Measurements from ENCODE around the gene SEMA3G. TPM values are rescaled to one million over a fixed set of nuclear protein-coding genes. Genes with fewer than 3 reads are reported as not detected.

Gene SEMA3G
- total RNA-seq, 4 donors from 2014 or later = 0.34 to 9.8 (median 3.4) TPM

DNA sequence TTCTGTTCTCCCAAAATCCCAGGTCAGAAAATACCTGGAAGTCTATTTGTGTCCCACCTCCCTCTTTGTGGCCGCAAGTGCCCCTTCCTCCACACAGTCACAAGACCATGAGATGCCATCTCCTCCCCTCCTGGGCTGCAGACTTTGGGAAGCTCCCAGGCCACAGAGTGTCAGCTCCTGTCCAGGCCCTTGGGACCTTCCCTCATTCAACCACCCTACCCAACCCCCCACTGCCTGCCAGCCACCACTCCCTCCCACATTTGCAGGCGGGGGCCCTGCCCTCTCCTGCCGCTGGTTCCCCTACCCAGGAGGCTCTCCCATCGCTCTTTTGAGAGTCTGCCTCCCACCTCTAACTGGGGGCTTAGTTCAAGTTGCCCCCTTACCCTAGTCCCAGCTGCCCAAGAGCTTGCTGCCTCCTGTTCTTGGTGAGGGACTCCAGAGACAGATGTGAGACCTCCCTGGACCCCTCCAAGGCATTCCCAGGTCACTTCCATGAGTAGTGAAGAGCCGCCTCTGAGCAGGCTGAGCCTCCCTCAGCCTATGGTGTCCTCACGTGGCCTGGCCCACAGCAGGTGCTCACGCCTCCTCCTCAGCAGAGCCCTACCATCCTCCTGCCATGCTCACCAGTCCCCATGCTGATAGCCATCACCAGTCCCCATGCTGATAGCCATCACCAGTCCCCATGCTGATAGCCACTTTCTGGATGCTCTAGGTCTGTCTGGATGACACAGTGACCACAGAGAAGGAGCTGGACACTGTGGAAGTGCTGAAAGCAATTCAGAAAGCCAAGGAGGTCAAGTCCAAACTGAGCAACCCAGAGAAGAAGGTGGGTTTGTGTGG is 34.4 kb upstream of the SEMA3G start:
- Histone ChIP-seq H3K4me1 (peaks cover 14 to 29% (median 16%) of the 10 kb centered on the region in 3 donors), H3K27ac (peak overlapping the region in 1 of 4 donors; percentile 36), H3K27me3 (no peaks in the 10 kb centered on the region), H3K36me3 (peaks cover 46 to 89% (median 79%) of the 10 kb centered on the region in 3 donors), H3K9me3 (no peaks in the 10 kb centered on the region), H3K4me3 (no peak overlapping the region)
- 97 to 98% methylated on average over 6 to 7 of the region's 7 CpGs for WGBS, 2 donors
- no peak for DNase-seq
- intact Hi-C loops (cut with DNase I) = no loop called here
- TF ChIP-seq, protein P1, sequence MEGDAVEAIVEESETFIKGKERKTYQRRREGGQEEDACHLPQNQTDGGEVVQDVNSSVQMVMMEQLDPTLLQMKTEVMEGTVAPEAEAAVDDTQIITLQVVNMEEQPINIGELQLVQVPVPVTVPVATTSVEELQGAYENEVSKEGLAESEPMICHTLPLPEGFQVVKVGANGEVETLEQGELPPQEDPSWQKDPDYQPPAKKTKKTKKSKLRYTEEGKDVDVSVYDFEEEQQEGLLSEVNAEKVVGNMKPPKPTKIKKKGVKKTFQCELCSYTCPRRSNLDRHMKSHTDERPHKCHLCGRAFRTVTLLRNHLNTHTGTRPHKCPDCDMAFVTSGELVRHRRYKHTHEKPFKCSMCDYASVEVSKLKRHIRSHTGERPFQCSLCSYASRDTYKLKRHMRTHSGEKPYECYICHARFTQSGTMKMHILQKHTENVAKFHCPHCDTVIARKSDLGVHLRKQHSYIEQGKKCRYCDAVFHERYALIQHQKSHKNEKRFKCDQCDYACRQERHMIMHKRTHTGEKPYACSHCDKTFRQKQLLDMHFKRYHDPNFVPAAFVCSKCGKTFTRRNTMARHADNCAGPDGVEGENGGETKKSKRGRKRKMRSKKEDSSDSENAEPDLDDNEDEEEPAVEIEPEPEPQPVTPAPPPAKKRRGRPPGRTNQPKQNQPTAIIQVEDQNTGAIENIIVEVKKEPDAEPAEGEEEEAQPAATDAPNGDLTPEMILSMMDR (IDR thresholded peaks at IDR 0.05) = no peak
- TF ChIP-seq POLR2A (IDR thresholded peaks at IDR 0.05) = no peak

DNA sequence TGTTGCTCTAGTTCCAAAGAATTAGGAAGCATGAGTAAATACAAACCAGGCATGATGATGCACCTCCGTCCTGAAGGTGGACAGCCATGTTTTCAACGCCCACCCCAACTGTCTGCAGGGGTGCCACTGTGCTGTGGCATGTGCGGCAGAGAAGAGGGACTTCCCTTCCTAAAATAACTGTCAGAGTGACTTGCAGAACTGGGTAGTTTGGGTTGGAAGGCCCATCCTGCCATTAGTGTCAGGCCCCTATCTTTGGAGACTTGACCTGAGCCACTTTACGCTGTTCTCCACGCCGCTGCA is 32.8 kb upstream of the SEMA3G start:
- Histone ChIP-seq H3K27me3 (no peaks in the 10 kb centered on the region), H3K36me3 (peaks cover 52 to 100% (median 92%) of the 10 kb centered on the region in 3 donors), H3K4me3 (no peak overlapping the region), H3K9me3 (no peaks in the 10 kb centered on the region), H3K27ac (no peak overlapping the region), H3K4me1 (peaks cover 0 to 14% (median 3%) of the 10 kb centered on the region in 3 donors)
- TF ChIP-seq POLR2A (IDR thresholded peaks at IDR 0.05) = no peak
- TF ChIP-seq, protein P1 (IDR thresholded peaks at IDR 0.05) = no peak
- 91% methylated on average over 6 of the region's 6 CpGs; no CpG with 5 or more reads in 1 of the 2 donors for WGBS, 2 donors
- intact Hi-C loops (cut with DNase I) = no loop called here
- no peak for DNase-seq

DNA sequence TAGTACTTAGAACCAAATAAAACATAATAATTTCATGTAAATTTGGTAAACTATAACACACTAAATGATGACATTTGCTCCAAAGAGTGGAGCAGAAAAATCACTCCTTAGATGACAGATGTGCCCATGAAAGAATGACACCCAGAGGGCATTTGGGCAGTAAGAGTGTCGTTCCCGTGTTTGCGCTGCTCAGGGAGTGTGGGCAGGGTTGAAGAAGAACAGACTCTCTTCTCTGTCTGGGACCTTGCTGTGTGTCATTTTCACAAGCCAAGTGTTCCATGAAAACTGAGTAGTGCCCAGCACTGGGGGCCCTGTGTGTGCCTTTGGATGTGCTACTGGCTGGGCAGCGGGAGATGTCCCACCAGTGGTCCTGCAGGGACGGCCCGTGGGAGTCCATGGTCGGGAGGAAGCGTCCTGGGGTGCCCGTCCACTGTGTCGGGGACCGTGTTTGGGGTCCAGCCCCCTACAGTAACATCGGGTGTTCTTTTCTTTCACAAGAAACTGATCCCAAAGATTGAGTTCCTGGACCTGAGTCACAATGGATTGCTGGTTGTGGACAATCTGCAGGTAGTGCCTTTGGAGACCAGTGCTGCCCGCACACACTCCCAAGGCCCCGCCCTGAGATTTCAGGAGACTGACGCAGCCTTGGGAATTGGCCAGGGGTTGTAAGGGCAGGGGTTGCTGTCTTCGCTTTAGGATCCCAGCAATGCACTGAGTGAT is 32.3 kb upstream of the SEMA3G start:
- intact Hi-C loops (cut with DNase I) = no loop called here
- H3K4me3 ChIP-seq = no peak overlapping the region
- no peaks in the 10 kb centered on the region for H3K27me3 ChIP-seq
- TF ChIP-seq, protein P1 (IDR thresholded peaks at IDR 0.05) = no peak
- TF ChIP-seq POLR2A (IDR thresholded peaks at IDR 0.05) = no peak
- no peak for DNase-seq
- H3K27ac ChIP-seq = peak overlapping the region in 1 of 4 donors; percentile 39
- WGBS, 2 donors = 82 to 85% methylated on average over 6 to 7 of the region's 16 CpGs
- peaks cover under 1 to 13% (median 1%) of the 10 kb centered on the region in 3 donors for H3K4me1 ChIP-seq
- H3K36me3 ChIP-seq = peaks cover 52 to 100% (median 92%) of the 10 kb centered on the region in 3 donors
- H3K9me3 ChIP-seq = no peaks in the 10 kb centered on the region

DNA sequence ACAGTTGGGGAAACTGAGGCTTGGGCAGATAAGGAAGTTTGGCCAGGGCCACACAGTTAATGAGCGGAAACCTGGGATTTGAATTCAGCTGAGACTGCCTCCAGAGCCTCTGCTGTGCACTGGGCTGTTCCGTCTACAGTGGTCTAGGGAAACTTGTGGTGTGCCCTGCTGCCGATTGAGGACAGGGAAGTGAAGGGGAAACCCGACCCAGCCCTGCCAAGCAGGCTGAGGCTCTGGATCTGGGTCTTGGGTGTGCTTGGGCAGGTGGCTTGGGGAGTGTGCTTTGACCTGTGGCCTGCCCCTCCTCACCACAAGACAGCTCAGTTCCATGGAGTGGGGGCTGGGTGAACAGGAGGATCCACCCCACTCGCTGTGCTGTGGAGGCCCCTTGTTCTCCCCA is 28.1 kb upstream of the SEMA3G start:
- no peak for TF ChIP-seq POLR2A (IDR thresholded peaks at IDR 0.05)
- TF ChIP-seq, protein P1 (IDR thresholded peaks at IDR 0.05) = no peak
- WGBS, 2 donors = 65 to 100% methylated on average over 4 to 5 of the region's 5 CpGs
- Histone ChIP-seq H3K9me3 (no peaks in the 10 kb centered on the region), H3K4me1 (peaks cover 11 to 43% (median 20%) of the 10 kb centered on the region in 3 donors), H3K27me3 (no peaks in the 10 kb centered on the region), H3K27ac (peak overlapping the region in 1 of 4 donors; percentile 10), H3K4me3 (no peak overlapping the region), H3K36me3 (peaks cover 21 to 84% (median 54%) of the 10 kb centered on the region in 3 donors)
- DNase-seq = no peak
- intact Hi-C loops (cut with DNase I) = no loop called here
